Amniotic stem cell (primary cell): Measurements from ENCODE around the gene FCGBP.

Experiments used
- DNase-seq: peaks from one replicate; lab custom pipeline; 2025; lab: John Stamatoyannopoulos, UW

The FCGBP gene

GRCh38 chr19:39946532-39946931, 12.1 kb upstream of the FCGBP start:
- DNase-seq, result no peak

DNA sequence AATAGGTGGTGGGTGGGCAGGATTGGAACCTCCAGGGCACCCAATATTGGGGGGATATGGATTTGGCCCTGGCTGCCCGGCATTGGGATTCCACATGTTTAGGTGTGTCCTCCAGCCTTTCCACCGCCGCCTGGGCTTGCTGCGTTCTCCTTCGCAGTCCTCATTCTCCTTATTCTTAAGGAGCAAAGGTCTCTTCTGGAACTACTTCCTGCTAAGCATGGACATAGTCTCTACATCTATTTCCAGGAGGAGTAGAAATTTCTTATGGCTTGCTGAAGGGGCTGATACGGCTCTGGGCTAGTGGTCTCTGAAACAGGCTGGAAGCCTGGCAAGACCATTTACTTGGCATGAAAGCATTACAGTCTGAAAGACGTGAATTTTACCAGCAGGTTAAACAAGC, 9.2 kb upstream of the FCGBP start:
- no peak for DNase-seq

- DNase-seq, result no peak
These were observed 7.9 kb upstream of the FCGBP start for GRCh38 chr19:39942366-39942730.

GRCh38 chr19:39941615-39942365, 7.4 kb upstream of the FCGBP start:
- no peak for DNase-seq

DNA sequence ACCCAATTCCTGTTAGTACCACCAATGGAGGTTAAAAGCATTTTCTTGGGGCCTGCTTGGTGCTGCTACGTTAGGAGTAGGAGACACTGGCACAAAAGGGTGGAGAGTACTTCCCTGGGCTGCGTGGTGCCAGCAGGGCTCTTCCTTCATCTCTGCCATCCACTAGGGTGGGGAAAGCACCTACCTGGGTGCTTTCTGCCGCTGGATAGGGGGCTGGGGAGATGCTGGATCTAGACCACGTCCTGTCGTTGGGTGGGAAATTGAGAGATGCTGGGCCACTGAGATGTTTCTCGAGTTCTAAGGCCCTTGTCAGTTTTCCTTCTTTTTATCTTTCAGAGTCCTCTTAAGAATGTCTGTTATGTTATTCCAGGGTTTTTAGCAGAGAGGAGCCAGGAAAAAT, 6.7 kb upstream of the FCGBP start:
- no peak for DNase-seq

- no peak for DNase-seq
These were observed 5.9 kb upstream of the FCGBP start for GRCh38 chr19:39940221-39940833.

DNA sequence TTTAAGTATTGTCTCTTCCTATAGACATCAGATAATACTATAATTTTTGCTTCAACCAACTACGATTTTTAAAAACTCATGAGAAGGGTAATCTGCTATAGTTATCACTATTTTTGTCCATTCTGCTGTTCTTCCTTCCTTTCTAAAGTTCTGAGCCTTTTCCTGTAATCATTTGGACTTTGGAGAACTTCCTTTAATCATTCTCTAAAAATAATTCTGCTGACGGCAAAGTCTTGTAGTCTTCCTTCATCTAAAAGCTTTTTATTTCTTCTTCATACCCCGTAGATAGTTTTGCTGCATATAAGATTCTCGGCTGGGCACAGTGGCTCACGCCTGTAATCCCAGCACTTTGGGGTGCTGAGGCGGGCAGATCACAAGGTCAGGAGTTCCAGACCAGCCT, 5.1 kb upstream of the FCGBP start:
- no peak for DNase-seq

GRCh38 chr19:39937787-39938186, 3.4 kb upstream of the FCGBP start:
- no peak for DNase-seq

GRCh38 chr19:39937094-39937720, 2.8 kb upstream of the FCGBP start:
- no peak for DNase-seq

DNA sequence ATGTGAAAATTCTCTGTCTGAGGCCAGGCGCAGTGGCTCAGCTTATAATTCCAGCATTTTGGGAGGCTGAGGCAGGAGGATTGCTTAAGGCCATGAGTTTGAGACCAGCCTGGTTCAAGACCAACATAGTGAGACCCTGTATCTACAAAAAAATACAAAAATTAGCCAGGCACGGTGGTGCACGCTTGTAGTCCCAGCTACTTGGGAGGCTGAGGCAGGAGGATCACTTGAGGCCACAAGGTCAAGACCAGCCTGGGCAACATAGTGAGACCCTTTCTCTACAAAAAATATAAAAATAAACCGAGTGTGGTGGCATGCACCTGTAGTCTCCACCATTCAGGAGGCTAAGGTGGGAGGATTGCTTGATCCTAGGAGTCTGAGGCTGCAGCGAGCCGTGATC, 2.2 kb upstream of the FCGBP start:
- no peak for DNase-seq

GRCh38 chr19:39936020-39936419, 1.6 kb upstream of the FCGBP start:
- DNase-seq, result no peak

GRCh38 chr19:39935364-39935661, 879 bp upstream of the FCGBP start:
- no peak for DNase-seq

- no peak for DNase-seq
These were observed 4.7 kb downstream of the FCGBP start for GRCh38 chr19:39929750-39930149.

DNA sequence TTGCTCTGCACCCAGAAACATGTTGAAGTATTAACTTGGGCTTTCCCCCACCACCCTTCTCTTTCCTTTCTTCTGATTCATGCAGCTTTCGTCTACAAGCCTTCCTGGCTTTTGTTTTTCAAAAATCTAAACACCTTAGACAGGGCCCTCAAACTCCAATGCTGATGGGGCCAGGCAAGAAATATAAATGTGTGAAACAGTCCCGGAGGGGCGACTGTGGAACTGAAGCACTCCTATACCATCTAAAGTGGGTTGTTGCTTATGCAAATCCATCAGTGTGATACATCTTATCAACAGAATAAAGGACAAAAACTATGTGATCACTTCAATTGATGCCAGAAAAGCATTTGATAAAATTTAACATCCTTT, 6.1 kb downstream of the FCGBP start:
- DNase-seq, result no peak

- DNase-seq, result no peak
These were observed 6.7 kb downstream of the FCGBP start for GRCh38 chr19:39927524-39928356.

- no peak for DNase-seq
These were observed 7.4 kb downstream of the FCGBP start for GRCh38 chr19:39927076-39927475.

- DNase-seq, result no peak
These were observed 8.2 kb downstream of the FCGBP start for GRCh38 chr19:39926170-39926760.

GRCh38 chr19:39924952-39925351, 9.5 kb downstream of the FCGBP start:
- DNase-seq, result no peak

GRCh38 chr19:39924389-39924788, 10.0 kb downstream of the FCGBP start:
- no peak for DNase-seq

- no peak for DNase-seq
These were observed 10.6 kb downstream of the FCGBP start for GRCh38 chr19:39923862-39924261.

- no peak for DNase-seq
These were observed 14.5 kb downstream of the FCGBP start for GRCh38 chr19:39919976-39920375.

DNA sequence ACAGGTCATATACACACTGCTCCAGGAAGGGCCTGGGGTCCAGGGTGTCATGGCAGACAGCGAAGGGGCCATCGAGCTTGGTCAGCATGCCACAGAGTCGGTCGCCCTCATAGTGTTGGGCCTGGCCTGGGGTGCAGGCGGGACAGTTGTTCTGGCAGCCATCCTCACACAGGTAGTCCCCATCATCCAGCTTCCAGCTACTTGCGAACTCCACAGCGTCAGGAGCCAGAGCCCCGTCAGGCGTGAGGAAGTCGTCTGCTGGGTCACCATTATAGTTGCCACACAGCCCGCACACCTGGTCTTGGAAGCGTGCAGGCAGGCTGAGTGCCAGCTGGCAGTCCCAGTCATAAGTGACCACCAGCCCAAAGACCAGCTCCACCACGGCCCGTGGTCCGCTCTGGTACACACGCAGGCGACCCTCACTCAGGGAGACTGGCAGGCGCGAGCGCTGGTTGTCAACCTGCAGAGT, 16.2 kb downstream of the FCGBP start:
- no peak for DNase-seq
